ENCODE results near the gene CORO6.

CORO6 gene

GRCh38 chr17:29575511-29576213 lies 47.0 kb downstream of the CORO6 start:
- H3K4me1 ChIP-seq (ENCODE audit: insufficient read depth, low read length, severe bottlenecking), result peaks cover 6% of the 10 kb centered on the region
- H3K9ac ChIP-seq (ENCODE audit: low read length), result no peak overlapping the region
- no peaks in the 10 kb centered on the region for H3K79me2 ChIP-seq (ENCODE audit: insufficient read depth, low read length)
- H3K4me3 ChIP-seq (ENCODE audit: low read depth, low read length, poor library complexity, severe bottlenecking), result no peak overlapping the region
- H3K36me3 ChIP-seq (ENCODE audit: insufficient read depth, low read length), result peaks cover 67% of the 10 kb centered on the region; the same call in 1 of the 2 replicates
- H3K9me3 ChIP-seq (ENCODE audit: low read length), result no peaks in the 10 kb centered on the region
- H3K4me2 ChIP-seq (ENCODE audit: low read length), result no peak overlapping the region
- H3K27ac ChIP-seq (ENCODE audit: low read depth, low read length, poor library complexity, severe bottlenecking), result no peak overlapping the region
- no peaks in the 10 kb centered on the region for H3K9me2 ChIP-seq (ENCODE audit: low read depth, low read length)
- H3K27me3 ChIP-seq (ENCODE audit: insufficient read depth, low read length), result no peaks in the 10 kb centered on the region
- TF ChIP-seq, protein P1, sequence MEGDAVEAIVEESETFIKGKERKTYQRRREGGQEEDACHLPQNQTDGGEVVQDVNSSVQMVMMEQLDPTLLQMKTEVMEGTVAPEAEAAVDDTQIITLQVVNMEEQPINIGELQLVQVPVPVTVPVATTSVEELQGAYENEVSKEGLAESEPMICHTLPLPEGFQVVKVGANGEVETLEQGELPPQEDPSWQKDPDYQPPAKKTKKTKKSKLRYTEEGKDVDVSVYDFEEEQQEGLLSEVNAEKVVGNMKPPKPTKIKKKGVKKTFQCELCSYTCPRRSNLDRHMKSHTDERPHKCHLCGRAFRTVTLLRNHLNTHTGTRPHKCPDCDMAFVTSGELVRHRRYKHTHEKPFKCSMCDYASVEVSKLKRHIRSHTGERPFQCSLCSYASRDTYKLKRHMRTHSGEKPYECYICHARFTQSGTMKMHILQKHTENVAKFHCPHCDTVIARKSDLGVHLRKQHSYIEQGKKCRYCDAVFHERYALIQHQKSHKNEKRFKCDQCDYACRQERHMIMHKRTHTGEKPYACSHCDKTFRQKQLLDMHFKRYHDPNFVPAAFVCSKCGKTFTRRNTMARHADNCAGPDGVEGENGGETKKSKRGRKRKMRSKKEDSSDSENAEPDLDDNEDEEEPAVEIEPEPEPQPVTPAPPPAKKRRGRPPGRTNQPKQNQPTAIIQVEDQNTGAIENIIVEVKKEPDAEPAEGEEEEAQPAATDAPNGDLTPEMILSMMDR (IDR thresholded peaks at IDR 0.05; ENCODE audit: low read length), result no peak
- no peak for TF ChIP-seq EZH2 (IDR thresholded peaks at IDR 0.05; ENCODE audit: borderline replicate concordance, low read length)
- H3F3A ChIP-seq (ENCODE audit: insufficient read depth, low read length), result no peaks in the 10 kb centered on the region
- no peak overlapping the region for H2AFZ ChIP-seq (ENCODE audit: low read length)
- H4K20me1 ChIP-seq (ENCODE audit: insufficient read depth, low read length), result no peaks in the 10 kb centered on the region

DNA sequence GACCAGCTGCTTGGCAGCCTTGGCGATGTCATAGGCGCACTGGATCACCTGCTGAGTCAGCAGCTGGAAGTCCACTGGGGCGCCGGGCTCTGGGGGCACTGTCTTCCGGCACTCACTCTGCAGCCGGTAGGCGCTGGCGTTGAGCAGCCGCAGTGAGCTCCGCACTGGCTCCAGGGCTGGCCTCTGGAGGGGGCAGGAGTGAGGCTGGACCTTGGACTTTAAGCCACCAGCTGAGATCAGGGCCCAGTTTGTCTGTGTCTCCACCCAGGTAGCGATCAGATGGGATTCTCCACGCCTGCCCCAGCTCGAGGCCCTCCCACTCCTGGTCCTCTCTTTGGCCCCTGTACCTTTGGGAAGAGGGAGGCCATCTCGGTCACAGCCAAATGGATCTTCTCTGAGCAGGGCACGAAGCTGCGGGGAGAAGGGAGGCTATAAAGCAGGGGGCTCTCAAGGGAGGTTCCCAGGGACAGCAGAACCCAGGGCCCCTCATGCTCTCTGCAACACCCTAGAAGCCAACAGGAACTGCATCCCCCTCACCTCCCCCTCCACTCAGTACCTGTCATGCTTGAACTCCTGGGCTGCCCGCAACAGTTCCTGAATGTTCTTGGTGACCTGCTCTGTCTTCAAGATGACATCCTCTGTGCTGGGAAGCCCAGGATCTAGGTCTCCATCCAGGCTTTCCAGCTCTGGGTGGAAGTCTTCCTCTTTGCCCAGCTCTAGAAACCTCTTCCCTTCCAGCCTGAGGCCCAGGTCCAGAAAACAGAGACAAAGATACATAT lies 47.8 kb downstream of the CORO6 start:
- Histone ChIP-seq H4K20me1 (ENCODE audit: insufficient read depth, low read length) (no peaks in the 10 kb centered on the region), H3K4me2 (ENCODE audit: low read length) (no peak overlapping the region), H3K36me3 (ENCODE audit: insufficient read depth, low read length) (peaks cover 65% of the 10 kb centered on the region; the same call in 1 of the 2 replicates), H3K9me3 (ENCODE audit: low read length) (no peaks in the 10 kb centered on the region), H3K27me3 (ENCODE audit: insufficient read depth, low read length) (no peaks in the 10 kb centered on the region), H3K9me2 (ENCODE audit: low read depth, low read length) (no peaks in the 10 kb centered on the region), H2AFZ (ENCODE audit: low read length) (no peak overlapping the region), H3K4me3 (ENCODE audit: low read depth, low read length, poor library complexity, severe bottlenecking) (no peak overlapping the region), H3K27ac (ENCODE audit: low read depth, low read length, poor library complexity, severe bottlenecking) (no peak overlapping the region), H3K9ac (ENCODE audit: low read length) (no peak overlapping the region), H3K4me1 (ENCODE audit: insufficient read depth, low read length, severe bottlenecking) (peaks cover 6% of the 10 kb centered on the region), H3F3A (ENCODE audit: insufficient read depth, low read length) (no peaks in the 10 kb centered on the region), H3K79me2 (ENCODE audit: insufficient read depth, low read length) (no peaks in the 10 kb centered on the region)
- TF ChIP-seq, protein P1 (IDR thresholded peaks at IDR 0.05; ENCODE audit: low read length), result no peak
- no peak for TF ChIP-seq EZH2 (IDR thresholded peaks at IDR 0.05; ENCODE audit: borderline replicate concordance, low read length)

DNA sequence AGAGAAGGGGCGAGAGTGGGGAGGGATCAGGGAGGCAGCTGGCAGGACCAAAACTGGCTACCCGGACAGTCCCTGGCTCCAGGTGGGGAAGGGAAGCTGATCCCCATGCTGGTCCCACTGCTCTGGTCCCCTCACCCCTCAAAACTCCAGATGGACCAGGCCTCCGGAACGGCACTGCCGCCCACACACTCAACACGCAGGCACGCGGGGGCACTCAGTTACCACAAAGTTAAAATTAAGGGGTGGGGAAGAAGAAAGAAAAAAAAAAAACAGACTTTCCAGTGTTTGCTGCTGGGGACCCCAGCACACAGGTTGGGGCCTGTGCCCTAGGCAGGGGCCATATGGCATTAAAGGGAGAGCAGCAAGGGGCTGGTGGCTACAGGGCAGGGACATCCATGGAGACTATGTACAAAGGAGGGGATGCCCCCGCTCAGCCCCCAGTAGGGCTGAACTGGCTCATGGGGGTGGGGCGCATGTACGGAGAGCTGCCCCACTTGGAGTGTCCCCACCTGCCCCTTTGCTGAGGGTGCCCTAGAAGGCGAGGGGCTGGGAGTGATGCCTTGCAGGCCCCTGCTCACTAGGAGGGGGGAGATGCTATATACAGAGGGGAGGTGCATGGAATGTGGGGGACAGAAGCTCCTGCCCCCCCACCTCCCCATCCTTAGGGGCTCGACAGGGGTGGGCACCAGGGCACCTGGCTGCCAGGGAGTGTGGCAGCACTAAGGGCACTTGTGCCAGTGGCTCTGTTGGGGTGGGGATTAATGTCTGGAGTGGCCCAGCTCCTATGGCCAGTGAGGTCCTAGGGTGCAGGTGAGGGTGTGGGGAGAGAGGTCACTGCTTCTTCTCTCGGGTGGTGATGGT lies 48.6 kb downstream of the CORO6 start:
- no peaks in the 10 kb centered on the region for H3K79me2 ChIP-seq (ENCODE audit: insufficient read depth, low read length)
- H3K9me2 ChIP-seq (ENCODE audit: low read depth, low read length), result no peaks in the 10 kb centered on the region
- no peaks in the 10 kb centered on the region for H3K9me3 ChIP-seq (ENCODE audit: low read length)
- H3K4me2 ChIP-seq (ENCODE audit: low read length), result no peak overlapping the region
- H3K27me3 ChIP-seq (ENCODE audit: insufficient read depth, low read length), result no peaks in the 10 kb centered on the region
- H3F3A ChIP-seq (ENCODE audit: insufficient read depth, low read length), result no peaks in the 10 kb centered on the region
- no peak overlapping the region for H3K4me3 ChIP-seq (ENCODE audit: low read depth, low read length, poor library complexity, severe bottlenecking)
- no peak overlapping the region for H3K27ac ChIP-seq (ENCODE audit: low read depth, low read length, poor library complexity, severe bottlenecking)
- H3K36me3 ChIP-seq (ENCODE audit: insufficient read depth, low read length), result peaks cover 59% of the 10 kb centered on the region; the same call in 1 of the 2 replicates
- peaks cover 9% of the 10 kb centered on the region for H3K4me1 ChIP-seq (ENCODE audit: insufficient read depth, low read length, severe bottlenecking)
- TF ChIP-seq, protein P1 (IDR thresholded peaks at IDR 0.05; ENCODE audit: low read length), result no peak
- TF ChIP-seq EZH2 (IDR thresholded peaks at IDR 0.05; ENCODE audit: borderline replicate concordance, low read length), result no peak
- no peak overlapping the region for H2AFZ ChIP-seq (ENCODE audit: low read length)
- no peak overlapping the region for H3K9ac ChIP-seq (ENCODE audit: low read length)
- no peaks in the 10 kb centered on the region for H4K20me1 ChIP-seq (ENCODE audit: insufficient read depth, low read length)

All from OCI-LY1 (cell line).